GM12875 (cell line): ENCODE results near the gene F13A1.
"Not testable (repeated sequence)": the region's sequence is repeated elsewhere in the genome, so short reads cannot be mapped to it uniquely, and the experiment has no call there.

ENCODE experiments used
- H3K4me3 ChIP-seq: one replicate; pipeline ENCODE4 v1.5.1; 2011; ENCODE audit warnings: low read depth, low read length, control low read depth
- CTCF ChIP-seq: IDR thresholded peaks from 2 replicates; pipeline ENCODE4 v1.5.1; 2011; ENCODE audit warnings: low read depth, mild to moderate bottlenecking, control low read depth, inconsistent platforms, low read length, moderate library complexity, borderline replicate concordance; ENCODE audit not compliant: insufficient read depth

The F13A1 gene

GRCh38 chr6:6317825-6318733, 2.4 kb downstream of the F13A1 start:
- no peak overlapping the region for H3K4me3 ChIP-seq
- TF ChIP-seq CTCF = no peak

- no peak overlapping the region for H3K4me3 ChIP-seq
- no peak for TF ChIP-seq CTCF
Measured at GRCh38 chr6:6317386-6317785, 3.1 kb downstream of the F13A1 start.

GRCh38 chr6:6315660-6316059, 4.8 kb downstream of the F13A1 start:
- H3K4me3 ChIP-seq = no peak overlapping the region
- peak; percentile 80 for TF ChIP-seq CTCF

GRCh38 chr6:6314596-6314995, 5.9 kb downstream of the F13A1 start:
- no peak for TF ChIP-seq CTCF
- H3K4me3 ChIP-seq = no peak overlapping the region

GRCh38 chr6:6312901-6313441, 7.5 kb downstream of the F13A1 start:
- H3K4me3 ChIP-seq = no peak overlapping the region
- no peak for TF ChIP-seq CTCF

- no peak for TF ChIP-seq CTCF
- H3K4me3 ChIP-seq = no peak overlapping the region
Measured at GRCh38 chr6:6305575-6305974, 14.9 kb downstream of the F13A1 start.

- not testable (repeated sequence) for H3K4me3 ChIP-seq
Measured at GRCh38 chr6:6300383-6300782, 20.1 kb downstream of the F13A1 start.
